22Rv1 (cell line): ENCODE results near the gene ARID1B.

Source experiments
- ZFX ChIP-seq: fragments of 450-650 bp; IDR thresholded peaks from 2 replicates; pipeline ENCODE4 v1.6.1; 2017; ENCODE audit warnings: antibody characterized with exemption, borderline replicate concordance
- TF ChIP-seq, protein P1 (sequence below): fragments of 450-650 bp; IDR thresholded peaks from 2 replicates; pipeline ENCODE4 v1.5.1; 2017; ENCODE audit warnings: mild to moderate bottlenecking

- TF ChIP-seq, protein P1, sequence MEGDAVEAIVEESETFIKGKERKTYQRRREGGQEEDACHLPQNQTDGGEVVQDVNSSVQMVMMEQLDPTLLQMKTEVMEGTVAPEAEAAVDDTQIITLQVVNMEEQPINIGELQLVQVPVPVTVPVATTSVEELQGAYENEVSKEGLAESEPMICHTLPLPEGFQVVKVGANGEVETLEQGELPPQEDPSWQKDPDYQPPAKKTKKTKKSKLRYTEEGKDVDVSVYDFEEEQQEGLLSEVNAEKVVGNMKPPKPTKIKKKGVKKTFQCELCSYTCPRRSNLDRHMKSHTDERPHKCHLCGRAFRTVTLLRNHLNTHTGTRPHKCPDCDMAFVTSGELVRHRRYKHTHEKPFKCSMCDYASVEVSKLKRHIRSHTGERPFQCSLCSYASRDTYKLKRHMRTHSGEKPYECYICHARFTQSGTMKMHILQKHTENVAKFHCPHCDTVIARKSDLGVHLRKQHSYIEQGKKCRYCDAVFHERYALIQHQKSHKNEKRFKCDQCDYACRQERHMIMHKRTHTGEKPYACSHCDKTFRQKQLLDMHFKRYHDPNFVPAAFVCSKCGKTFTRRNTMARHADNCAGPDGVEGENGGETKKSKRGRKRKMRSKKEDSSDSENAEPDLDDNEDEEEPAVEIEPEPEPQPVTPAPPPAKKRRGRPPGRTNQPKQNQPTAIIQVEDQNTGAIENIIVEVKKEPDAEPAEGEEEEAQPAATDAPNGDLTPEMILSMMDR = no peak
- no peak for TF ChIP-seq ZFX
These were observed 147.8 kb downstream of the ARID1B start for GRCh38 chr6:156925026-156925425.
